Measurements from ENCODE around the gene SLC6A11. TPM values are rescaled to one million over a fixed set of nuclear protein-coding genes. Genes with fewer than 3 reads are reported as not detected.
A peak's percentile ranks its signal among the peaks of the same experiment; 100 is the strongest.

SLC6A11 gene
- total RNA-seq, 1 donor from 2014 or later = 0.19 TPM

DNA sequence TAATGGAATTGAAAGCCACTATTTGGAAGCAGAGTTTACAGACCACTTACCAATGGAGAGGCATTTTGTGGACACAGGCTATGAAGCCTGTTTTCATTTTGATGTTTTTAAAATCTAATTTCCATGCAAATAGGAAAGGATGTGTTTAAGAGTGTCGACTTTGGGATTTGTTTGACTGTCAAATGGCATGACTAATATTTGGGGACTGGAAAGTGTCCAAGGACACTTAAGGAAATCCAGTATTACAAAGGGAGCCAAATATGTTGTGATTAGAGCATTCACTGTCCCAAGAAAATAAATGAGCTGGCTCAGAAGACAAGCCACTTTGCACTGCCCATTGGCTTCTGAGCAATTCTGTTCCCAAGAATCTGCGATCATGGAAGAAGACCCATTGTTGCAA is 34.0 kb upstream of the SLC6A11 start:
- TF ChIP-seq, protein P1, sequence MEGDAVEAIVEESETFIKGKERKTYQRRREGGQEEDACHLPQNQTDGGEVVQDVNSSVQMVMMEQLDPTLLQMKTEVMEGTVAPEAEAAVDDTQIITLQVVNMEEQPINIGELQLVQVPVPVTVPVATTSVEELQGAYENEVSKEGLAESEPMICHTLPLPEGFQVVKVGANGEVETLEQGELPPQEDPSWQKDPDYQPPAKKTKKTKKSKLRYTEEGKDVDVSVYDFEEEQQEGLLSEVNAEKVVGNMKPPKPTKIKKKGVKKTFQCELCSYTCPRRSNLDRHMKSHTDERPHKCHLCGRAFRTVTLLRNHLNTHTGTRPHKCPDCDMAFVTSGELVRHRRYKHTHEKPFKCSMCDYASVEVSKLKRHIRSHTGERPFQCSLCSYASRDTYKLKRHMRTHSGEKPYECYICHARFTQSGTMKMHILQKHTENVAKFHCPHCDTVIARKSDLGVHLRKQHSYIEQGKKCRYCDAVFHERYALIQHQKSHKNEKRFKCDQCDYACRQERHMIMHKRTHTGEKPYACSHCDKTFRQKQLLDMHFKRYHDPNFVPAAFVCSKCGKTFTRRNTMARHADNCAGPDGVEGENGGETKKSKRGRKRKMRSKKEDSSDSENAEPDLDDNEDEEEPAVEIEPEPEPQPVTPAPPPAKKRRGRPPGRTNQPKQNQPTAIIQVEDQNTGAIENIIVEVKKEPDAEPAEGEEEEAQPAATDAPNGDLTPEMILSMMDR (IDR thresholded peaks at IDR 0.05; ENCODE audit: unreplicated experiment) = no peak
- Mint-ChIP-seq H3K4me3 (ENCODE audit: low read depth) (no peak overlapping the region), H3K36me3 (ENCODE audit: insufficient read depth) (no peaks in the 10 kb centered on the region), H3K27ac (no peak overlapping the region), H3K4me1 (ENCODE audit: low read depth) (no peaks in the 10 kb centered on the region), H3K27me3 (peaks cover 44% of the 10 kb centered on the region), H3K9me3 (ENCODE audit: low read depth) (no peaks in the 10 kb centered on the region)
- DNase-seq (ENCODE audit: low spot score, unreplicated experiment) = no peak

DNA sequence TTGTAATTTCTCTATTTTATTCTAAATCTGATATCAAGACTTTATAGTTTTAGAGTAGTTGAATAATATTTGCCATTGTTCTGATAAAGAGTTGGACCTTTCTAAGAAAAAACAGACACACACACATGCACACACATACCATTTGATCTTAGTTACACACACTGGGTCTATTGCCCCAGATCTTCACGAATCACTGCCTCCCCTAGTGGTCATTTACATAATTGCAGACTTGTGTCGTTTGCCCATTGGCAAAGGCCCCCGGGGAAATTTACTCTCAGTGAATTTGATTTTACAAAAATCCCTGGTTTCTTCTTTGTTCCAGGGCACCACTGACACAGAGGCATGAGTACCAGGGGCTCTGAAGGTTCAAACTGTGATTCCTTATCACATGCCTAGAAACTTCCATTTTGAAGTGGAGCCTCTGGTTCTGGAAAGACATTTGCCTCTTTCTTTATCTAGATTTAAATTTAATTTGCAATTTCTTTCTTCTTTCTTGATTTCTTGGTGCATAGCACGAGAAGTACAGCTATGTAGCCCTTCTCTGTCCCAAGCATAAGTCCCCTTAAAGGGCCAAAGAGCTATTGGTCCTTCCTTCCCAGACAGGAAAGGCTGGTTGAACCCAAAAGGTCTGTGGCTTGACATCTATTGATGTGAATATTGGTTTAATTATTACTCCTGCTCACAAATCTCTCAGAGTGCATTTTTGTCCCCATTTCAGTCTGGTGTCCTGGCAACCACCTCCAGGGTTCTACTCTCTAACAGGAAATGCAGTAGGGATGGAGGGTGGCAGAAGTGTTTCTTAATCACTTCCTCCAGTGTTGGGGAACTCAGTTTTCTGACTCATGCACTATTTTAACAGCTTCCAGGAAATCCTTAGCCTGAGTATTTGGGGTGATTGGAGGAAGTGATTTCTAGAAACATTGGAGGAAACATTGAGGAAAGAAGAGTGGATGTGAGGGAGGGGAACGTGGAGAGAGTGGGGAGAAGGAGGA is 32.4 kb upstream of the SLC6A11 start:
- Mint-ChIP-seq H3K36me3 (ENCODE audit: insufficient read depth) (no peaks in the 10 kb centered on the region), H3K27me3 (peaks cover 54% of the 10 kb centered on the region), H3K27ac (no peak overlapping the region), H3K4me3 (ENCODE audit: low read depth) (no peak overlapping the region), H3K9me3 (ENCODE audit: low read depth) (no peaks in the 10 kb centered on the region), H3K4me1 (ENCODE audit: low read depth) (no peaks in the 10 kb centered on the region)
- no peak for DNase-seq (ENCODE audit: low spot score, unreplicated experiment)
- TF ChIP-seq, protein P1 (IDR thresholded peaks at IDR 0.05; ENCODE audit: unreplicated experiment) = peak; percentile 76

GRCh38 chr3:10786640-10787039 is 29.4 kb upstream of the SLC6A11 start:
- Mint-ChIP-seq H3K27ac (no peak overlapping the region), H3K9me3 (ENCODE audit: low read depth) (no peaks in the 10 kb centered on the region), H3K4me3 (ENCODE audit: low read depth) (no peak overlapping the region), H3K27me3 (peaks cover 58% of the 10 kb centered on the region), H3K4me1 (ENCODE audit: low read depth) (no peaks in the 10 kb centered on the region), H3K36me3 (ENCODE audit: insufficient read depth) (no peaks in the 10 kb centered on the region)
- no peak for DNase-seq (ENCODE audit: low spot score, unreplicated experiment)
- TF ChIP-seq, protein P1 (IDR thresholded peaks at IDR 0.05; ENCODE audit: unreplicated experiment) = no peak

- Mint-ChIP-seq H3K4me3 (ENCODE audit: low read depth) (no peak overlapping the region), H3K36me3 (ENCODE audit: insufficient read depth) (no peaks in the 10 kb centered on the region), H3K27ac (no peak overlapping the region), H3K27me3 (peaks cover 67% of the 10 kb centered on the region), H3K4me1 (ENCODE audit: low read depth) (no peaks in the 10 kb centered on the region), H3K9me3 (ENCODE audit: low read depth) (no peaks in the 10 kb centered on the region)
- TF ChIP-seq, protein P1 (IDR thresholded peaks at IDR 0.05; ENCODE audit: unreplicated experiment) = no peak
- no peak for DNase-seq (ENCODE audit: low spot score, unreplicated experiment)
These were observed 27.6 kb upstream of the SLC6A11 start for GRCh38 chr3:10788451-10788850.

DNA sequence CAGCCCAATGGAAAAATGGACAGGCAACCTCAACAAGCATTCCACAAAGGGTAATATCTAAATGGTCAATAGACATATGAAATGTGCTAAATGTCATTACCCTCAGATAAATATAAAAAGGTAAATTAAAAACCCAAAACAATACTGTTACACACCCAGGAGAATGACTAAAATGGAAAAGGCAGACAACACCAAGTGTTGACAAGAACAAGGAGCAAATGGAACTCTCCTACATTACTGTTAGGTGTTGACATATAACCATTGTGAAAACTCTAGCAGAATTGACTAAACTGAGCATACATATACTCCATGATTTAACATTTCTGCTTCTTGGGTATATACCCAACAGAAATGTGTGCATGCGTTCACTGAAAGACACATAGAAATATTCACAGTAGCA is 25.3 kb upstream of the SLC6A11 start:
- Mint-ChIP-seq H3K9me3 (ENCODE audit: low read depth) (no peaks in the 10 kb centered on the region), H3K27ac (no peak overlapping the region), H3K4me3 (ENCODE audit: low read depth) (no peak overlapping the region), H3K4me1 (ENCODE audit: low read depth) (no peaks in the 10 kb centered on the region), H3K36me3 (ENCODE audit: insufficient read depth) (no peaks in the 10 kb centered on the region), H3K27me3 (peaks cover 75% of the 10 kb centered on the region)
- TF ChIP-seq, protein P1 (IDR thresholded peaks at IDR 0.05; ENCODE audit: unreplicated experiment) = no peak
- no peak for DNase-seq (ENCODE audit: low spot score, unreplicated experiment)
